Inferior parietal cortex (tissue), 1 donor: ENCODE measurements around the gene ZNF839.

ENCODE experiments used
- DNase-seq: peaks from one replicate; pipeline ENCODE4 v3.0.0-alpha.2; 2016; ENCODE audit errors: extremely low spot score

The ZNF839 gene

DNA sequence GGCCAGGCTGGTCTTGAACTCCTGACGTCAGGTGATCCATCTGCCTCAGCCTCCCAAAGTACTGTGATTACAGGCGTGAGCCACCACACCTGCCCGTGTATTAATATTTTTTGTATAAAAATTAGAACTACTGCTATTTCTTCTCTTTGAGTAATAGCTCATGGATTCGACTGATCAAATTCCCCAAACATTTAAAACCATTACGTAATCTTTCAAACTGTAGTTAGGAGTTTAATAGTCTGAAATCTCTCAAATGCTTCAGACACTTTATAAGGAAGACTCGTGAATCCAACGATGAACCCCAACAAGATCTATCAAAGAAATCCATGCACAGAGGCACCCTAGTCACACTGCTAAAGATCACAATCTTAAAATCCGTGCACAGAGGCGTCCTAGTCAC lies 59.3 kb downstream of the ZNF839 start:
- no peak for DNase-seq

- DNase-seq = no peak
Measured at GRCh38 chr14:102387086-102387485, 67.5 kb downstream of the ZNF839 start.

GRCh38 chr14:102389246-102389645 lies 69.7 kb downstream of the ZNF839 start:
- no peak for DNase-seq

GRCh38 chr14:102390064-102390855 lies 70.7 kb downstream of the ZNF839 start:
- no peak for DNase-seq
